GM12872 (cell line): Measurements from ENCODE around the gene DMBX1.

ENCODE experiments used
- CTCF ChIP-seq: IDR thresholded peaks from 3 replicates; pipeline ENCODE4 v1.5.1; 2011; ENCODE audit warnings: low read depth, mild to moderate bottlenecking, low read length, moderate library complexity; ENCODE audit not compliant: insufficient read depth

The DMBX1 gene

DNA sequence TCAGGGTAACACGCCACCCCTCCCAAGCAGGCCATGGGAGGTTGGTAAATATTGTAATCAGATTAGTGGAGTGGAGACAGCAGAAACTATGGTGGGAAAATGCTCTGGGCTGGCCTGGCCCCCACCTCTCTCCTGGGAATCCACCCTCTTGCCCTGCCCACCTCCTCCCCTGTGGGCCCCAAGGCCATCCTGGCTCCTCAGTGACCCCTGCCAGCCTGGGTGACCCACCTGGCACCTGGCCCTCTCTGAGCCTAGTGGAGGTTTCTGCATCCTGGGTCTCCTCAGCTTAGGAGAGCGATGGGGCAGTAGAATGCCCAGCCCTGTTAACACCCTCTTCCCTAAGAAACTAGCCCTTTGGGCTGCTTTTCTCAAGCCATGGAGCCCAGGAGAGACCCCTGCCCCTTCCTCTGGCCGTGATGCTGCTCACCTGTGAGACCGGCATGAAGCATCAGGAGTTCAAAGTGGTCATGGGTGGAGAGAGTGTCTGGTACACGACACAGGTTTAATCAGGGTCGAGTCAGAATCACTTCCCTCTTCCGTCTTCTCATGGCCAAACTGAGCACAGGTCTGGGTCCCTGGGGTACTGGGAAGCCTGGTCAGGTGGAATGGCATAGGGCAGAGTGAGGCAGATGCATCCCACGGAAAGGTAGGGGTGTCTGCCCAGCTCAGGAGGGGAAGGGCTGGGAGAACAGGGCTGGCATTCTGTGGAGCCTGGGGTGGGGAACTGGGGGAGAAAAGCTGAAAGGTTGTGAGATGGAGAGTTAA lies 10.7 kb upstream of the DMBX1 start:
- TF ChIP-seq CTCF, result no peak

DNA sequence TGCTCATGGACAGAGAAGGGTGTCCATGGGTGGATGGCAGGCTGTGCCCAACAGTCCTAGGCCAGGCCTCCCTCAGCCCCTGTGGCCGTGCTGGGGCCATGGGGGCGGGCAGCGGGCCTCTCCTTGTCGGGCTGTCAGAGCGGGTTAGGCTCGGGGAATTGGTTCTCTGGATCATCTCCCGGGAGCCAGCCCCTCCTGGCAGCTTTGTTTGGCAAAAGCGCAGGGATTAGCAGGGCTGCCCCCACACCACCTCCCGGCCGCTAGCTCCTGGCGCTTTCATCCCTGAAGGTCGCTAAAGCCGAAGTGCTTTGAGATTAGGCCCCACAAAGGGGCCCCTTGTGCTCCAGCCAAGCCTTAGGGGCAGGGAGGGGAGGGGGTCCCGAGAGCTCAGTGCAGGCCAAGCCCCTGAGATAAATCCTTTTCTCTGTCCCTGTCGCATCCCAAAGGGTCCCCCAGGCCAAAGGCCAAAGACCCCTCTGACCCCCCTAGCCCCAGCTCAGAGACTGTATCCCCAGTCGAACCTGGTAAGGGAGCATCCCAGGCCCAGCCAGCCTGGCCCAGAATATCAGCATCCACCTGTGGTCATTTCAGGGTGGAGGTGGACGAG lies 9.8 kb upstream of the DMBX1 start:
- TF ChIP-seq CTCF, result no peak

DNA sequence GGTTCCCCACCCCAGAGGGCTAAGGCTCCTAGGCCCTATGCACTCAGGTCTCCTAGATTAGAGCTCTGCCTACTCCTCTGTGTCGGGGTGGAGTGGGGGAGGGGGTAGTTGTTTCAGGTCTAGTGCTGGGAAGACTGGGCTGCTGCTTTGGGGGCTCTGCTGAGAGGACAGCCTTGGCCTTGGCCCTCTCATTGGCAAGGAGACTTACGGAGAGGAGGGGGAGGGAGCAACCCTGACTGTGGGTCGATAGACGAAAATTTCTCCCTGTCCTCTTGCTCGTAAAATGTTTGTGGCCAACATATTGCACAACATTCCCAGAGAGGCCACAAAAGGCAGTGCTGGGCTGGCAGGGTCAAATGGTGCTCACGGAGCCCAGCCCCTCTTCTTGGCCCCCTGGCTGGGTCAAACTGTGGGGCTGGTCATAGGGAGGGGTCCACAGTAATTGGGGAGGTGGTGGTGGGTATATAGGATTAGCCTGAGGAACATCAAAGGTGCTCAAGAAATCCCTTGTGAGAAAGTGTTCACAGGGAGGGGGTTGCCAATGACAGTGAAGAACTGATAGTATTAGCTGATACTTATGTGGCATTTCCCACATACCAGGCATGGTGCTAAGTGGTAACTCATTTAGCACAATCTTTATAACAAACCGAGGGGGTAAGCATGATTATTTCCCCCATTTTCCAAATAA lies 8.5 kb upstream of the DMBX1 start:
- TF ChIP-seq CTCF, result no peak

DNA sequence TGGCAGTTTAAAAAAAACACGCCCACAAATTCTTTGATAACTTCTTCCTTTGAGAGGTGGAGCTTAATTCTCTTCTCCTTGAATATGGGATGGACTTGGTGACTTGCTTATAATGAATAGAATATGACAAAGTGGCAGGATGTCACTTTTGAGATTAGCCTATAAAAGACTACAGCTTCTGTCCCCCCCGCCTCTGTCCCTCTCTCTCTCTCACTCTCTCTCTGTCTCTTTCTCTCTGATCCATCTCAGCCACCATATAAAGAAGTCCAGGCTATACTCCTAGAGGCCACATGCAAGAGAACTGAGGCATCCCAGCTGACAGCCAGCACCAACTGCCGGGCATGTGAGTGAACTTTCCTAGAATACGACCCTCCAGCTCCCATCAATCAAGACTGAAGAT lies 7.7 kb upstream of the DMBX1 start:
- TF ChIP-seq CTCF, result no peak

DNA sequence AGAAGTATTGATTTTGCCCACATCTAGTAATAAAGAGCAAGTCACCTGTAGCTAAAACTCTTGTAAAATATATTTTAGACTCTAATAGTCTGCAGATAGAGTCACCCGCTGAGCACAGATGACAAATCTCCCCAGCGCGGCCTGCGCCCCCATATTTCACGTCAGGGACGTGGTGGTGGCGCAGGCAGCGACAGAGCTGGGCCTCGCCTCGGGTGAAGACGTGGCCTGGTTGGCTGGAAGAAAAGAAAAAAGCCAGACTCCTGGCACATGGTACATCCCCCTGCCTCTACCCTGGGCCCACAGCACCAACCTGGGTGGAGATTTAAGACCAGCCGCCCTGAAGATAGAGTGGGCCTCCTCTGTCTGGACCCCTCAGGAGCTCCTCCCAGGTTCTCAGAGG lies 6.0 kb upstream of the DMBX1 start:
- TF ChIP-seq CTCF, result no peak

- no peak for TF ChIP-seq CTCF
Observed at GRCh38 chr1:46484783-46485490, 4.7 kb upstream of the DMBX1 start.

DNA sequence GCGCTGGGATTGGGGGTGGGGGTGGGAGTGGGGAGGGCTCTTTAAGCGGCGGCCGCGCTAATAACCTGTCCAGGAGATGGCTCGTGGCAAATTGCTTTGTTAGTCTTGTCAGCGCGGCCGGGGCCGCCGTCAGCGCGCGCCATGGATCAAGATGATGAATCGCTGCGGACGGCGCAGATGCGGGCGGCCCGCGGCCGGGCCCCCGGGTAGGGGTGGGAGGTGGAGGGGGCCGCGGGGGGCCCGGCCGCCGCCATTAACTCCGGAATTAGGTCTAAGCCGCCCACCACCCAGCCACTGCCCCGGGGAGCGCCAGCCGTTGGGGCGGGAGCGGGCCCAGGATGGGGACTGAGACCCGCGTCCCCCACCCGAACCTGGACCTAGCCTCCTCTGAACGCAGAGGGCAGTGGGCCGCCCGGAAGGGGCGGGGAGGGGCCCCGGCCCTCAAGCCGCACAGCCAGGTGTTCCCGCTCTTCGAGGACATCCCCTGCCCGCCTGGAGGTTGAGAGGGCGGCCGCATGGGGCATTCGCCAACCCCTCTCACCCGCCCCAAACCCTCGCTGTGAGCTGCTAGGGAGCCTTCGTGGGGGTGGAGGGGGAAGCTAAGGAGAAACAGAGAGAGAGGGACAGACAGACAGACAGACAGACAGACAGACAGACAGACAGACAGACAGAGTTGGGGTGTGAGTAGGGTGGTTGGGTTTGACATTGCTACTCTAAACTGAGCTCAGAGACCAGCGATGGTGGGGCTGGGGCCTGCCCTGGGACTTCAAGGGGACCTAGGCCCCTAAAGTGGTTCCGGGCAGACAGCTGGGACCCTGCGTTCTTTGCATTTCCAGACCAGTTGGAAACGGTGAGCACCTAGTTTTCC lies 3.8 kb upstream of the DMBX1 start:
- no peak for TF ChIP-seq CTCF
